Stimulated activated CD4-positive, alpha-beta T cell treated with anti-CD3 and anti-CD28 coated beads, TNF-alpha, amount 100 ng/mL, for 1 hour (primary cell): ENCODE data around the gene IL1R1.

ENCODE experiments used
- DNase-seq, 3 donors: peaks; one replicate each; pipeline ENCODE4 v3.0.0-alpha.2; 2020; ENCODE audit warnings: low read depth in 3 of 3, low spot score in 1 of 3

The IL1R1 gene

GRCh38 chr2:102168026-102168771, 25.7 kb downstream of the IL1R1 start:
- DNase-seq, result no peak

GRCh38 chr2:102171946-102172345, 29.4 kb downstream of the IL1R1 start:
- DNase-seq, result no peak

DNA sequence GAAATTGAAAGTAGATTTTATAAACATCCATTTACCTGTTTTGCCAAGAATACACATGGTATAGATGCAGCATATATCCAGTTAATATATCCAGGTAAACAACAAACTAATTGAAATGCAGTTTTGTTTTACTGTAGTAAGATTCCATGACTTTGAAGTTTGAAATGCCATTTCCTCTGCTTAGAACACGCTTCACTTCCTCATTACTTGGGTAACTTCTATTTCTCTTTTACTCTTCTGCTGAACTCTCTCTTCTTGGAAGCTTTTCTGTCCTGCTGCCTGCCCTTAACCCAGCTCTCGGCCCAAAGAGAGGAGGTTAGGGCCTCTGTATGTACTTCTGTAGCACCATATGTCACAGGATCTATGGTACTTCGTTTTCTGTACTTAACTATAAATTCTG, 30.2 kb downstream of the IL1R1 start:
- DNase-seq, result no peak

GRCh38 chr2:102176172-102176571, 33.6 kb downstream of the IL1R1 start:
- no peak for DNase-seq

GRCh38 chr2:102177814-102178478, 35.4 kb downstream of the IL1R1 start:
- no peak for DNase-seq

- no peak for DNase-seq
Observed at GRCh38 chr2:102179061-102179460, 36.5 kb downstream of the IL1R1 start.

DNA sequence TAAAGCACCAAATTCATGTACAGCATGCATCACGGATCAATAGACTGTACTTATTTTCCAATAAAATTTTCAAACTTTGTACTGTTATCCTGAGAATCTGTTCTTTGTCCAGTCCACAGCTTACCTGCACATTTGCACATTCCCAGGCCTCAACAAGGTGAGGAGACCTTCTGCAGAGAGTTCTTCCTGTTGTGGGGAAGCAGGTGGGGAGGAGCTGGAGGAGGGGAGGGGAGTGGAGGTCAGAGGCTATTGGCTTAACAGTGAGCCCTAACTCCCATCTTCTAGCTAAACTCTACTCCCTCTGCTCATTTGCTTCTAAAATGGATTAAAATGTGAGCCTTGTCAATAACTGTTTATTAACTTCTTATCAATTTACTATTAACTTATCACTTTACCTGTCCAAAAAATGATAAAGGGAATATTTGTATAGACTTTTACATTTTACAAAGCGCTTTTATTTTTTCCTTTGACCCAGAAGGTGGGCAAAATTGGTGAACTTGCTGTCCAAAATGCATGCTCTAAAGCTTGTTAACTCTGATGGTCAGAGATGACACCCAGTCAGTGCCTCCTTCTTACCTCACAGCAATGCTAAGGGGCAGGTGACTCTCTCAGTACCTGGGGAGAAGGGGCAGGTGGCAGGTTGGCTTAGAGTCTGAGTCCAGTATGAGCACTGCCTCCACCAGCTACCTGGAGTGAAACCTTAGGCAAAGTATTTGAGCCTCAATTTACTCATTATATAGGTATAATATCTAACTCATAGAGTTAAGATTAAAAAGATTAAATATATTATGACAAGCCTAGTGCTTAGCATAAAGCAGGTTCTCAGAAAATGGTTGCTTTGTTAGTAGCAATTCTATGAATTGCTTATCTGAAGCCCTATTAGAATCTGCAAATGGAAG, 37.5 kb downstream of the IL1R1 start:
- DNase-seq, result no peak

- DNase-seq, result no peak
Observed at GRCh38 chr2:102180687-102180999, 38.1 kb downstream of the IL1R1 start.

GRCh38 chr2:102181376-102181775, 38.8 kb downstream of the IL1R1 start:
- DNase-seq, result no peak

DNA sequence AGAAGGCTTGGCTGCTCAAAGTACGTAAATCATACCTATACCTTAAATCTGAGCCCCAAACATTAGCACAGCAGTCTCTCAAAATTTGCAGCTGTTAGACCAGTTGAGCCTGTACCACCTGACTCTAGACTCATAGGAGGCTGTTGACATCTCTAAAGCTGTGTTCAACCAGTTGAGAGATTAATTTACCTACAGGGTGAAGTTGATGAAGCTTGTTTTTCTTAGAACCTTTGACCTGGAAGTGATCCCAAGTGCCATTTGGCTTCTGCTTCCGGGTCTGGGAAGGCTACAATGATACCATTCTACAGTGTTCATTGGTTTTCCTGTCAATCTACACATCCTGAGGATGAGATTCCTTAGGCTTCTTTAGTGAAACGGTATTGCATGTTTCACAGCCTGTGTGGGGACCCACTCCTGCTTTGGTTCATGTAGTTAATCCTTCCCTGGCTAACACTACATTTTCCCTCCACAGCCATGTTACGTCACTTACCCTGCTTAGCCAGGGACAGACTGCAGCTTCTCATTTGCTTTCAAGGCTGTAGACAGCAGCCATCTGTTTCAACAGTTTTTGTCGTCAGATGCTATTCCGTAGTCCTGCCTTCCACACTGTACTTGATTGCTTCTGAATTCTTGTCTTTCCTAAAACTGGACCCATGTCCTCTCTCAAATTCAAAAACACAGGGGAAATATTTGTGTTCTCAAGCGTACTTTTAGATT, 39.5 kb downstream of the IL1R1 start:
- DNase-seq, result no peak

- DNase-seq, result no peak
Observed at GRCh38 chr2:102184018-102184417, 41.5 kb downstream of the IL1R1 start.

DNA sequence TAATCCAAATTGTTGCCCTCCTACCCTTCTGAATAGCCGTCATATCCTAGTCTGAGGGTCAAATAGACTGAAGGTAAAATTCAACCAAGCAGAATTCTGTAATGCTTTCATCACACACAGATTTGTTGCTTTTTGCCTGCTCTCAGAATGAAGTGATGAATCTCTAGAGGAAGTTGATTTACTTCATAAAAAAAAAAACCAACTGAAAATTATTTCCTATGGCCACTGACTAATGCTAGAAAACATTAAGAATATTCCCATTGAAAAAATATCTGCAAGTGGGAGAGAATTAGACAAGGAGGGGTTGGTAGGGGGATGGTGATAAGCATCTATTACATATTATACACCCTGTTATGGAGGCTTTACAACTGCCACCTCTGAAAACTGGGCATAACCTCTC, 42.0 kb downstream of the IL1R1 start:
- DNase-seq, result no peak

- DNase-seq, result no peak
Observed at GRCh38 chr2:102185347-102185746, 42.8 kb downstream of the IL1R1 start.

- no peak for DNase-seq
Observed at GRCh38 chr2:102186791-102187495, 44.4 kb downstream of the IL1R1 start, which contains the start of gene IL1RL2. IL1RL2 (plus strand) TSS chr2:102187023; CDS start chr2:102187868, 845 bp downstream.

- DNase-seq, result peak in 2 of 3 donors; percentile 13 to 41
Observed at GRCh38 chr2:102187496-102188150, 45.1 kb downstream of the IL1R1 start.

GRCh38 chr2:102190430-102191107, 48.0 kb downstream of the IL1R1 start:
- DNase-seq, result no peak

DNA sequence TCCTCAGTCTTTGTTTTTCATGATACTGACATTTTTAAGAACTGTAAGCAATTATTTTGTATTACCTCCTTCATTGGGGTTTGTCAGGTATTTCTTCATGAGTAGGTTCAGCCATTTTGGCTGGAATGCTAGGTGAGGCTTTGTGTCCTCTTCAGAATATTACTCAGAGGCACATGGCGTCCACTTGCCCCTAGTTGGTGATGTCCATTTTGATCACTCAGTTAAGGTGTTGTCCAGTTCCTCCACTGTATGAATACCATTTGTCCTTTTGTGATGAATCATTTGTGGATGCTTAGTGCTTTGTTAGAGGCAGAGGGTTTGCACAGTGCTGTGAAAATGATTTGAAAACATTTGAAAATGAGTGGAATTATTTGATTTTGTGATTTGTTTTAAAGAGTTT, 49.0 kb downstream of the IL1R1 start:
- DNase-seq, result no peak

DNA sequence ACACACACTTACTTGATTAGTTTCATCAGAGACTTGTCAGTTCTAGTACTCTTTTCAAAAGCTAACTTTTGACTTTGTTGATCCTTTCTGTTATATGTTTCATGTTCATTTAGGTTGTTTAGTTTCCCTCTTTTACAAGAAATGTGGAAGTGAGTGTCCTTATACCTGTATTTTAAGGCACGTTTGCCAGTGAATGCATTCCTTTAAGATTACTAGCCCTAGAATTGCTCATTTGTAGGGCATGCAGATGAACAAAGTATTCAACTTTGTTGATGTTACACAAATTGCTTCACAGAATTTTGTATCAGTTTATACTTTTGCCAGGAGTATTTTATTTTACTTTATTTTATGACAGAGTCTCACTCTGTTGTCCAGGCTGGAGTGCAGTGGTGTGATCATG, 50.5 kb downstream of the IL1R1 start:
- no peak for DNase-seq

DNA sequence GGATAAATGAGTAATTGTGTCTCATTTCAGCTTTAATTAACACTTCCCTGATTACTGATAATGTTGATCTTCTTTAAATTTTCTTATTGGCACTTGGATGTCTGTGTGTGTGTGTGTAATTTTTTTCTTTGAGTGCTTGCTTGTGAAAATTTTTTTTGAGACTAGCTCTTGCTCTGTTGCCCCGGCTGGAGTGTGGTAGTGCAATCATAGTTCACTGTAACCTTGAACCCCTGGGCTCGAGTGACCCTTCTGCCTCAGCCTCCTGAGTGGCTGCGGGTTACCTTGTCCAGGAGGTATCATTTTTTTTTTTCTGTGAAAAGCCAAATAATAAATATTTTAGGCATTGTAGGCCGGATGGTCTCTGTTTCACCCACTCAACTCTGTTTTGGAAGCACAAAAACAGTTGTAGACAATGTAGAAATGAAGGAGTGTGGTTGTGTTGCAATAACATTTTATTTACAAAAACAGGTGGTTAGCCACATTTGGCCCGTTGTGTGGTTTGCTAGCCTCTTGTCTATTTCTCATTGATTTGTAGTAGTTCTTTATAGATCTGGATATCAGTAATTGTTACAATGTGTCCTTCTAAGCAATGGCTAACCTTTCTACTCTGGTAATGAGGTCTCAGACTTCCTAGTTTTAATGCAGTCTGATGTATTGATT, 52.2 kb downstream of the IL1R1 start:
- no peak for DNase-seq
